HG02938 (cell line): ENCODE measurements around the gene GNG2.

Source experiments
- ATAC-seq: cut with Tn5 transposase; IDR thresholded peaks from one replicate; pipeline ENCODE4 v1.9.1; 2021; ENCODE audit warnings: mild to moderate bottlenecking, moderate library complexity; ENCODE audit not compliant: unreplicated experiment

GNG2 gene

DNA sequence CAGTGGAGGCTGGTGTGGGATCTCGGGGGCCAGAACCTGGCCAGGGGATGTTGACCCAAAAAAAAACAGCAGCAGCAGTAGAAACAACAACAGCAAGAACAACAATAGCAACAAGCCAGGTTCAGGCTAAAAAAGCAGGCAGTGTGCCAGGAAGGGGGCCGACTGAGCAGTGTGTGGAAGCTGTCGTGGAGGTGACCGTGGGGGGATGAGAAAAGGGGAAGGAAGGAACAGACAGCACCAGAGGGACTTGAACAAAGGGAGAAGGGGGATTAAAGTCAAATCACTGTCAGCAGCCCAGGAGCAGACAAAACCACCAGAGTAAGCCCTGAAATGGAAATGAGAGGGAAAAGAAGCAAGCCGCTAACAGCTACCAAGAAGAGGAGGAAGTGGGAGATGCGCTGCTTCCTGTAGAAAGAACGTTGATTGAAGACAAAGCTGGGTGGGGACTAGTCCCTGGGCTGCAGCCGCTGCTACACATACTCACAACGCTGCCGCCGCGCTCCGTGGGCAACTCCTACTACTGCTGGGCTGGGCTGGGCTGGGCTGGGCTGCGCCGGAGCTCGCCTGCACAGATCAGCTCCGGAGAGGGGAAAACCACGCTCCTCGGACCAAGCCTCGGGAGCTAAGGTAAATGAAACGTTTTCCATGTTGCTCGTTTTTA, at the start of gene GNG2:
GNG2 (plus strand) TSS at position 449 of the 661 bp plus-strand sequence. CDS start 90,067 bp downstream, outside the sequence.
- peak; percentile 86 for ATAC-seq

DNA sequence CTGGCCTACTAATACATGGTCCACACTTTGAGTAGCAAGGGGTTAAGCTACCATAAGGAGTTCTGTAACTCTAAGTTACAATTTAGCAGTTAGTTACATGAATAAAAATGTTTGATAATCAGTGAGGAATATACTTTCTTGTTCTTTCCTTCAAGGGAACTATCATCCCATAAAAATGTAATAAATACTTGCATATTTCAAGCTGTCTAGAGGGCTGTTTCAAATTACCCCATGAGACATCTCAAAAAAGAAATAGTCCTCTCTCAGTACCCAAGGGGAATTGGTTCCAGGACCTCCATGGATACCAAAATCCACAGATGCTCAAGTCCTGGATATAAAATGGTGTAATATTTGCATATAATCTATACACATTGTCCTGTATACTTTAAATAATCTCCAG, 48.7 kb upstream of the GNG2 start:
- ATAC-seq: no peak

DNA sequence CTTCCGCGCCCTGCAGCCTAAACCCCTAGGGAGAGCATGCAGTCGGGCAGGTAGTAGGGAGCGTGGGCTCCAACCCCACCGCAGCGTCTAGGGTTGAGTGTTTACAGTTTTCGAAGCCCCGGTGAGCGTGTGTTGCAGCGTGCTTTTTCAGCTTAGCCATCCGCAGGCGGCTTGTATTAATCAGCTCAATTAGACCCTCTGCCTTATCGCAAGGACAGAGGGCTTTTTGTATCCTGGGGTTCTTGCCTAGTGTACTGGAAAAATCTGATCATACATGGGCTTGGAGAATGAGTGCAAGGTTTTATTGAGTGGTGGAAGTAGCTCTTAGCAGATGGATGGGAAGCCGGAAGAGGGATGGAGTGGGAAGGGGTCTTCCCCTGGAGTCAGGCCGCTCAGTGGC, 44.4 kb upstream of the GNG2 start:
- no peak for ATAC-seq

DNA sequence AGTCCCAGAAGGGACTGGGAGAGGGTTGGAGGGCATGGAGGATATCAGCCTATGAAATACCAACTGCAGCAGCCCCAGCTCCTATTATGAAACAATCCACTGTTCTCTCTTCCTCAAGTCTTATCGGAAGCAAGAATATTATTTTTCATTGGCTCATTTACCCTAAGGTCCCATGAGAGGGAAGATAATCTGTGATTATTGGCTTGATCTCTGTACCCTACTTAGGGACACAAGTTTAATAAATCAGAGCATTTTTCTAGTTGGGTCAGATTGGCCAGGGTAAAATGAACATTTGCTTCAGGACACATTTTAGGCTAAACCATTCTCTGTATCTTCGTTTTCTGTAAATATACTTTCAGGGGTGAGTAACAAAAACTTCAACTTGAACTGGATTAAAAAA, 43.1 kb upstream of the GNG2 start:
- ATAC-seq: no peak

DNA sequence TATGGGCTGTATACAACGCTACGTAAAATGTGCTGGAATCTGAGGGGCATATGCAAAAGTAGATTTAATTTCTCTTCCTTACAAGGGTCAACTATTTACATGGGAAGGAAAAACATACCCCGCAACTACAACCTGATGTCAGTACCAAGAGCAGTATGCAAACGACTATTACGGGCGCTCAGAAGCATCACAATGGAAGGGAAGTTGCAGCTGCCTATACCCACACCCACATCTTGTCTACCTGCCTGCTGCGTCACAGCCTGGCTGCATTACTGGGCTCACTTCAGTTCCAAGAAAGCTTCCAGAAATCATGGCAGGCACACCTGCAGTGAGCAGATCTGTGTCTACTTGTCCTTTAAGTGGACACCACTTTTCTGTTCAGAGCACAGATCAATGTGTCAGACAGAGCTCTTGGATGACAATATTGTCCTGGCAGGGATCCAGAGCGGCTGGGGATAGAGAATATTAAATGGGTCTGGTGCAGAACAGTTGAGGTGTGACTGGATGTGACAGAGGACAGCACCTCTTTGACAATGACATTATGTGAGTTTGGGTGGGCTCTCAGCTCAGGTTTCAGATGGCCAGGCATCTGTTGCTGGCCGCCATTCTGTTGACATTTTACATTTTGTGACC, 41.5 kb upstream of the GNG2 start:
- no peak for ATAC-seq

DNA sequence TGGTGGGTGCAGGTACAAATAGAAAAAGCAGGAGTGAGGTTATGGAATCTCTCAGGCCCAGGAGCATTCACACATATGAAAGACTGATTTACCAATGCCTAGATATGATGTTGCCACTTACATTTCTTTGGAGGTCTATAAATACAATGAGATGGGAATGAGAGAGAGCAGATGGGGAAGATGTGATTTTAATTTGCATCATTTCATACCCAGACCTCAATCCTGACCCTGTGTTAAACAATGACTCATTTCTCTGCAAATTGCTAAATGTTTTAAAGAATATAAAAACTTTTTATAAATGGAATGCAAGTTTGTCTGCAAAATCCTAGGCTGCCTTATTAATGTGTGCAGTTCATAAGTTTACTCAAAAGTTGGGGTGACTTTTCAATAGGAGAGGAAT, 38.6 kb upstream of the GNG2 start:
- ATAC-seq: no peak

DNA sequence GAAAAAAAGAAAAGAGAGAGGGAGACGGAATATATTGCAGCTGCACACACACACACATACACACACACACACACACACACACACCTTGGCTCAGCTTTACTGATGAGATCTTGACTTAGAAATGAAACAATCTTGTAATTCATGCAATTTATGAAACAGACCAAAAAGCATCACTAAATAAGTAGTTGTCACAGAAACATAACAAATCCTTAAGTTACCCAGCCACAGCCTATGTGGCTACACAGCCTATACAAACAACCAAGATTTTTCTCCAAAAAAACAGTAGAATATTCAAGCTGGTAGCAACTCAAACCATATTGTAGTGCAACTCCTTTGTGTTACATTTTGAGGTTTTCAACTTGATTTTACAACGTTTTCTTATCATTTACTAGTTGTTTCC, 37.9 kb upstream of the GNG2 start:
- ATAC-seq: no peak

DNA sequence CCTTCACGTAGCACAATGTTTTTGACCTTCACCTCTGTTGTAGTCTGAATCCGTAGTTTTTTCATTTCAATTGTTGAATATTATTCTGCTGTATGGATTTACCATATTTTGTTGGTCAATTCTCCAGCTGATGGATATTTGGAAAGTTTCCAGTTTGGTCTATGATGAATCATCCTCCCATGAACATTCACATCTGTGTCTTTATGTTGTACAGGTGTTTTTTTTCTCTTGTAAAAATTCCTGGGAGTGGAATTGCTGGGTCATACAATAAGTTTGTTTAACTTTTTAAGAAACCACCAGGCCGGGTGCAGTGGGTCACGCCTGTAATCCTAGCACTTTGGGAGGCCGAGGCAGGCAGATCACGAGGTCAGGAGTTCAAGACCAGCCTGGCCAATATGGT, 36.7 kb upstream of the GNG2 start:
- no peak for ATAC-seq

DNA sequence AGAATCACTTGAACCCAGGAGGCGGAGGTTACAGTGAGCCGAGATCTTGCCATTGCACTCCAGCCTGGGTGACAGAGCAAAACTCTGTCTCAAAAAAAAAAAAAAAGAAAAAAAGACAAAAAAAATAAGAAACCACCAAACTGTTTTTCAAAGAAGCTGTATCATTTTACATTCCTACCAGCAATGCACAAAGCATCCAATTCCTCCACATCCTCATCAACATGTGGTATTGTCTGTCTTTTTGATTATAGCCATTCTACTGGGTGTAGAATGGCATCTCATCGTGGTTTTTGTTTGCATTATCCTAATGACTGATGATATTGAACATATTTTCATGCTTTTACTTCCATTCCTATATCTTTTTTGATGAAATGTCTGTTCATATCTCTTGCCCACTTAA, 36.2 kb upstream of the GNG2 start:
- no peak for ATAC-seq

DNA sequence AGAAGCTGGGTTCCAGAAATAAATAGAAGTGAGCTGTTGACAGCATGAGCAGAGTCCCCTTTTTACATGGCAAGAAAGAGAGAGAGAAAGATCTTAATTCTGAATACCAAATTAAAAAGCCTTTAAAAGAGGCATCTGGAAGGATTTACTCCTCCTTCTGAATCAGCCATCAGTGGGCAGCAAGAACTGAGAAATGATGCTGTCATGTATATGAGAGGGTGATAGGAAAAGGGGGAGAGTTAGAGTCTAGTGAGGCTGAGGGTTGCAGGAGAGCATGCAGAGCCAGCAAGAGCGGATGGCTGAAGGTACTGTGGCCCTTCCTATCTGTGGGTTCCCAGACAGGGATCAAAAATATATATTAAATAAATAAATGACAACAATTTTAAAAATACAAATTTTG, 34.5 kb upstream of the GNG2 start:
- ATAC-seq: no peak

DNA sequence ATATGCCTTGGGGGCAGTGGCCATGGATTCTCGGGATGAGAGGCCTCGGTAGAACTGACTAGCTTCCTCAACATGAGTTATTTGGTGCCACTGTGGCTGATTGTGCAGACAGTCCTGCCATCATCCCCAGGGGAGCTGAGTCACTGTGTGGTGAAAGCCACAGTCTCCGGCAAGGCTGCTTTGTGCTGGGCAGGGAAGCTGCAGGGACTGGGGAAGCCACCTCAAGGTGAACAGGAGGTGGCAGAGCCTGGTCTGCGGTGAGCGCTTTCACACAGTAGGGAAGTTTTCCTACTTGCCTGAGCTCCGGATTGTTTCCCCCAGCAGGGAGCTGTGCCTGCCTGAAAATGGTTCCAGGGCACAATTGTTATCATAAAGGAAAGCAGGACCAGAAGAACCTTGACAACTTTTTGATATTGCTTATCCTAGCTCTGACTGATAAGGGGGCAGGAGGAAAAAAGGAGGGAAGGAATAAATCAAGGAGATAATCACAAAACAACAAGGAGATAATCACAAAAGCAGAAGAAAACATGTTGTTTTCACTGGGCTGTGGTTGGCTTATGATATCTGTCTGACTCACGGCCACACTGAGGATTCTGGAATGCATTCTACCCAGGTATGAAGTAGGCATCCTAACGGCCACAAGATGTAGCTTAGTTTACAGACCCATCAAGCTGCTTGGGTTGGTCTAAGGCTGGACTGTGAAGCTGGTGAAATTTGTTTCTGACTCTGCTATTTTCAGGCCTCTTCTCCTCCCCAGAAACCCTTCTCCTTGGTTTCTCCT, 32.2 kb upstream of the GNG2 start:
- peak; percentile 75 for ATAC-seq

DNA sequence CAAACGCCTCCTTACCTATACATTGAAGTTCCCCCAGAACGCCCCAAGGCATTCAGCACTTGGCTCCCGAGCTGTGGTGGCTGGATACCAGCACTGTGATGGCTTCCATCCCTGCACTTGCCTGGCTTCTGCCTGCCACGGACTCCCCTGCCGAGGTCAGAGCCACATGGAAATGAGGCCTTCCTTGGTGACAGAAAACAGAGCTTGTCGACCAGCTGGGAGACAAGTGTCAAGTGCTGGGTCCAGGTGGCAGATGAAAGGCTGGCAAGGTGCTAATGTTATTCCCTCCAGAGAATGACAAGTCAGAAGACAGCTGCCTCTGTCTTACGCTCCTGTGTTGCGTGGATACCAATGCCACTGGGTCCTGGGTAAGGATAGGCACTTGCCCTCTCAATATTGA, 26.2 kb upstream of the GNG2 start:
- no peak for ATAC-seq

DNA sequence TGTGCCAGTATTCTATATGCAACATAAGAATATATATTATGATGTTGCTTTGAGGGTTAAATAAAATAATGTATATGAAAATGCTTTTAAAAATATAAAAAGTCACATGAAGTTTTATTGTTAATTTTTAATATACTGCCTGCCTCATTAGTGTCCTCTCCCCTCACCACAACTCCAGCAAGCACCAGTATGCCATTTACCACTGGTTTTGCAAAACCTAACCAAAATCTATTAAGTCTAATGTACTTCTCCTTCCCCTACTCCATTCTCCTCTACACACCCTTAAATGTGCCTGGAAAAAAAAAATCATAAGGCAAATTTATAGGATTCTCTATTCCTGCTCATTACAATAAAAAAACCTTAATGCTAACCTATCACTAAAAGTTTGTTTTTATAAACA, 24.0 kb upstream of the GNG2 start:
- no peak for ATAC-seq

DNA sequence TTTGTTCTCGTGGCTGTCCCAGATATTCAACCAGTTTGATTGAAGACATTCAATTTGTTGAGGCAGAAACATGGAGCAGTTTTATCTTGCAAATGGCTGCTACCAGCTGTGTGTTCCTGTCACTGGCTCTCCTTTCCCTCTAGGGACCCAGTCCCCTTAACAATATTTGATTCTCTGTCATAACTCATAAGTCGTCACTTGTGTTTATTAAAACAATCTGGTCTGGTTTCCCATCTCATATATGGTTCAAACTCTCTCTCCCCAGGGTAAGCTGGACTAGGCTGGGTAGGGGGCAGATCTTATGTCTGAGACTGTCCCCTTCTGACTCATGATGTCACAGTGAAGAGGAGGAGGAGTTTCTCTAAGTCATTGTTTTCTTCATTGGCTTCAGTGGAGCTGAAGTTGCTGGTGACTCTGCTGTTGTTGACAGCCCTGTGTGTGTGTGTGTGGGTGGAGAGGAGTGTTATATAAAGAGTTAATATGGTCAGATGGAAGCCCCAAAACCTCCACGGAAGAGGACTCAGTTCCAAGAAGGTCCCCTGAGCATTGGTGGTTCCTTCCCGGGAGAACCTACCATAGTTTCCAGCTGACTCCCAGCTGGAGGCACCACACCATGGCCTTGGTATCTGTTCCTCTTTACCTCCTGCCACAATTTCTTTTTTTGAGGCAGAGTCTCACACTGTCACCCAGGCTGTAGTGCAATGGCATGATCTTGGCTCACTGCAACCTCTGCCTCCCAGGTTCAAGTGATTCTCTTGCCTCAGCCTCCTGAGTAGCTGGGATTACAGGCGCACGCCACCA, 16.1 kb upstream of the GNG2 start:
- peak; percentile 27 for ATAC-seq

DNA sequence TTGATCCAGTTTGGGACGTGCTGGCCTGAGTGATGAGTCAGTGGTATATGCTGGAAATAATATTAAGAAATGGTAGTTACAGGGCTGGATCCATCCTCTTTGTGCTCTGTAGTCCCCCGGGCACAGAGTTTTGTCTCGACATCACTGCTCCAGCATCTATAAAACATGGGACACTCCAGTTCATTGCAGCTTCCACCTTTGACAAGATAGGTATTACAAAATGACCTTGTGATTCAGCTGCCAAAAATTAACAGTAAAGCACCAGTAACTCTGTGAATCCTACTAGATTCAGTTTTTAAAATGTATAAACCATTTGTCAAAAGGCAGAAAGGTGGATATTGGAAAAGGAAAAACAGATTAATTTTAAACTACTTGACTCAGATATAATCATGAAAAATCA, 14.6 kb upstream of the GNG2 start:
- no peak for ATAC-seq

DNA sequence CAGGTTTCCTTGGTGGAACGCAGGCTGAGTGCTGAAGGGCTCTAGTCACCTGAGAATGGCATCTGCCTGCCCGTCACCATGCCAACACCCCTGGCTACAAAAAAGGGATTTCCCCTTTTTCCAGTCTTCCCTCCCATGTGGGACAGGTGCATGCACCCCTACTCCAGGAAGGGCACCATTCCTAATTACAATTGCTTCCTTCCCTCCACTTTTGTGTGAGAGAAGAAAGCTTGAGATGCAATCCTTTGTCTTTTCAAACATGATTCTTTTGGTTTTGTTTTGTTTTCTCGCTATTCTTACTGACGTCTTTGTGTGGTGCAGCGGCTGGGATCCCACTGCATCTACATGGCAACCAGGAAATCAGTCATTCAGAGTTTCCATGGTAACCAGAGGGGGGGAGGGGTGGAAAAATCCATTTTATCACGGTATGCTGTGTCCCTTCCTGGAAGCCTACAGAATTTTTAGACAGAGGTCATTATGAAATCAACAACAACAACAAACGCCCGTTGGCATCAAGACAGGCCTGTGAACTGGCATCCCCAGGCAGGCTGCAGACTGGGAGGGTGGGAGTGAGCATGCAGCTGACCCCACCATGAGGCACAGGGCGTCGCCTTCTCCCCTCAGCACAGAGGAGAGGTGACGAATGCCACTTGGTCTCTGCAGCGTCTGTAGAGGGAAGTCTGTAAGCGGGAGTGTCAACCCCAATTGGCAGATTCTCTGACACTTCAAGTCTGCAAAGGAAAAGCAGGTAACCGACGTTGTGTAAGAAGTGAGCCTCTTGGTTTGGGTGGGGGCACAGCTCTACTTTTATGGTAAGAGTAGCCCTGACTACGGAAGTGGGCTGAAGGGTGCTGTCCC, 13.6 kb upstream of the GNG2 start:
- ATAC-seq: peak; percentile 67

DNA sequence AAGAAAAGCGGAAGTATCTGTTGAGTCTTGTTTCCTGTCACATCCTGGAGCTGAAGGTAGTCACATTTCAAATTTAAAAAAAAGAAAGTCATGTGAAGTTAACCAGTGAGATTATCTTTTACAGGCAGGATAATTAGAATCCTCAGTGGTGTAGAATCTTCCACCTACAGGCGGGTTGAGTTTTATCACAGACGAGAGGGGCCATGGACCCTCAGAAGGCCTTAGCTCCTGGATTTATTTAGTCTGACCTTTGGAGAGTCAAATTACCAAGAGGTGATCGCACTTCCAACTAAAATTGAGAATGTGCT, 13.0 kb upstream of the GNG2 start:
- no peak for ATAC-seq

DNA sequence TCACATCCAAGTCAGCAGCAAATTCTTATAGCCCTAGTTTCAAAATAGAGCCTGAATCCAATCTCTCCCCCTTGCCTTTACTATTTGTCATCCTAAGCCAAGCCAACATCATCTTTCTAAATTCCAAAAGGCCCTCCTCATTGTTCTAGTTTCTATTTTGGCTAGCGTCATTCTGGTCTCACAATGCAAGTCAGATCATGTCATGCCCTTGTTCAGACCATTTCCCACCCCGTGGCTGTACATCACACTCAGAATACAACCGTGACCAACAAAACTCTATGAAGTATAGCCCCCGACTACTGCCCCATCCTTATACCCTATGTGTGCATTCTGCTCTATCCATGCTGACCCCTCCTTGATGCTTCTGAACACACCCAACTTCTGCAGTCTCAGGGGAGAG, 12.3 kb upstream of the GNG2 start:
- ATAC-seq: no peak

DNA sequence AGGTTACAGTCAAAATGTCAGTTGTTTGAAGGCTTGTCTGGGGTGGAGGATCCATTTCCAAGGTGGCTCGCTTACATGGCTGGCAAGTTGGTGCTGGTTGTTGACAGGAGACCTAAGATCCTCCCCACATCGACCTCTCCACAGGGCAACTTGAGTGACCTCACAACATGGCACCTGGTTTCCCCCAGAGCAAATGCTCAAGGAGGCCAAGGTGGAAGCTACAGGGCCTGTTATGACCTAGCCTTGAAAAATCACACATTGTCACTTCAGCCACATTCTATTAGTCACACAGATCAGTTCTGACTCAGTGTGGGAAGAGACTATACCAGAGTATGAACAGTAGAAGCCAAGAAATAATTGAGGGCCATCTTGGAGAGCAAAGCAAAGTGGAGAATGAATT, 11.3 kb upstream of the GNG2 start:
- no peak for ATAC-seq

DNA sequence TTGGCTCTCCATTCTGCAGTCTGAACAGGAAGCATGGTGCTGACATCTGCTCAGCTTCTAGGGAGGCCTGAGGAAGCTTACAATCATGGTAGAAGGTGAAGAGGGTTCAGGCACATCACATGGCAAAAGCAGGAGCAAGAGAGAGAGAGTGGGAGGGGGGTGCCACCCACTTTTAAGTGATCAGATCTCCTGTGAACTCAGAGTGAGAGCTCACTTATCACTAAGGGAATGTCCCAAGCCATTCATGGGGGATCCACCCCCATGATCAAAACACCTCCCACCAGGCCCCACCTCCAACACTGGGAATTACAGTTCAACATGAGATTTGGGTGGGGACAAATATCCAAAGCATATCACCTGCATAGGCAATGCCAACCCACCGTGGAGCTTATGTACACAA, 9.8 kb upstream of the GNG2 start:
- ATAC-seq: no peak

DNA sequence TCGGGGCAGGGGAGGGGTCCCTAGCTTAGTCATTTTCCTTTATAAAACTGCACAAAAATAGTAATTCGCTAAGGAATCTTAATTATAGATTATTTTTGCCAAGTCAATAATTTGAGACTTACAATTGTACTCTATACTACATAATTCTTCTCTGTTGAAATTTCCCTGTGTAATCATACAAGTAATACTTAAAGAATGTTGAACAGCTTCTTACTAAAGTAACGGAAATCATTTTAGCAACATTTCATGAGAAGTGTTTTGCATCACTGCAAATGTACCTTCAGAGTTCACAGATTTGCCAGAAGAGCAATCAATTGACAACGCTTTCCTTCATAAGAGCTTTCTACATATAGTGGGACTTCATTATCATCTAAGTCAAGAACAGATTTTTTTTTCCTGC, 7.9 kb upstream of the GNG2 start:
- no peak for ATAC-seq
